Measurements from ENCODE around the gene SNUPN. TPM values are rescaled to one million over a fixed set of nuclear protein-coding genes. Genes with fewer than 3 reads are reported as not detected.
A peak's percentile ranks its signal among the peaks of the same experiment; 100 is the strongest.

The SNUPN gene
- total and polyA plus RNA-seq, 2 of the 4 experiments (the other 2 are of a cell fraction): 23.8 to 24.1 TPM

- Histone ChIP-seq H2AK9ac (replicated peaks; ENCODE audit: low read depth, low read length, poor library complexity) (no peak overlapping the region), H4K20me1 (ENCODE audit: insufficient read depth, low read length) (no peaks in the 10 kb centered on the region), H2BK5ac (ENCODE audit: low read depth, low read length, poor library complexity, severe bottlenecking) (no peak overlapping the region), H3K14ac (replicated peaks; ENCODE audit: low read depth, low read length) (no peak overlapping the region), H4K8ac (ENCODE audit: low read depth in 2 of 2, low read length in 2 of 2) (no peak overlapping the region), H3K9ac (ENCODE audit: low read depth, low read length) (no peak overlapping the region), H3K27ac (ENCODE audit: insufficient read depth, low read length) (no peak overlapping the region), H2AFZ (replicated peaks; ENCODE audit: low read length, poor library complexity) (no peak overlapping the region), H4K91ac (ENCODE audit: insufficient read depth, low read depth, low read length) (no peak overlapping the region), H3K18ac (ENCODE audit: low read depth, low read length) (no peak overlapping the region), H3K4me2 (ENCODE audit: low read depth, low read length) (no peak overlapping the region), H3K79me1 (ENCODE audit: low read depth in 1 of 2, low read length in 2 of 2) (peaks cover 2% of the 10 kb centered on the region in 2 experiments; a peak in 2 of 4 replicates), H3K4me3 (ENCODE audit: insufficient read depth, low read depth, low read length) (no peak overlapping the region), H3K36me3 (ENCODE audit: control insufficient read depth, insufficient read depth, low read length) (peaks cover 51% of the 10 kb centered on the region), H2BK15ac (ENCODE audit: low read depth, low read length) (no peak overlapping the region), H3K23ac (ENCODE audit: low read depth, low read length) (no peak overlapping the region), H3K9me3 (ENCODE audit: control insufficient read depth, insufficient read depth, low read length) (no peaks in the 10 kb centered on the region), H2AK5ac (ENCODE audit: low read depth, low read length) (no peak overlapping the region), H3K4me1 (ENCODE audit: control insufficient read depth, insufficient read depth, low read length) (no peaks in the 10 kb centered on the region), H3K9me1 (ENCODE audit: insufficient read depth, low read length) (no peaks in the 10 kb centered on the region), H3K27me3 (ENCODE audit: control insufficient read depth, insufficient read depth, low read length) (no peaks in the 10 kb centered on the region), H2BK120ac (ENCODE audit: low read depth, low read length) (no peak overlapping the region), H2BK20ac (ENCODE audit: low read depth, low read length) (no peak overlapping the region), H3K4ac (ENCODE audit: low read depth, low read length) (no peak overlapping the region), H3K56ac (ENCODE audit: extremely low read depth, insufficient read depth, low read length) (no peak overlapping the region), H4K5ac (ENCODE audit: low read depth, low read length) (no peak overlapping the region)
- DNase-seq: peak; percentile 51
- no TSS peak for BruUV-seq (replicated peaks)
- dilution Hi-C loops (cut with HindIII; ENCODE audit: low sequenced_read_pairs, unreplicated experiment): no loop called here
- intact Hi-C loops (cut with micrococcal nuclease): no loop called here
- no CpG with 5 or more reads among the region's 6 CpGs for WGBS, 2 experiments (ENCODE audit: extremely low coverage in 2 of 2, insufficient read length in 1 of 2)
- ChIA-PET POLR2A (ENCODE audit: unreplicated experiment) (no interaction called here), CTCF (interaction anchor here (1.1 kb wide), 1 partner anchor 14 kb away, joined by 3 read pairs; no protein-coding TSS in a partner anchor)
- in situ Hi-C loops (cut with MboI; ENCODE audit: low sequenced_read_pairs): no loop called here
- ATAC-seq (ENCODE audit: low read depth): no peak
- TF ChIP-seq NFE2L2 (IDR thresholded peaks at IDR 0.05; ENCODE audit: low read depth, low read length): no peak
- no peak for TF ChIP-seq MXI1 (IDR thresholded peaks at IDR 0.05; ENCODE audit: borderline replicate concordance, low read depth, low read length)
- TF ChIP-seq CTCF (conservative IDR thresholded peaks at IDR 0.05; ENCODE audit: low read depth, low read length): no peak
- TF ChIP-seq MAZ (IDR thresholded peaks at IDR 0.05; ENCODE audit: borderline replicate concordance, low read depth, low read length): no peak
- TF ChIP-seq, protein P1, sequence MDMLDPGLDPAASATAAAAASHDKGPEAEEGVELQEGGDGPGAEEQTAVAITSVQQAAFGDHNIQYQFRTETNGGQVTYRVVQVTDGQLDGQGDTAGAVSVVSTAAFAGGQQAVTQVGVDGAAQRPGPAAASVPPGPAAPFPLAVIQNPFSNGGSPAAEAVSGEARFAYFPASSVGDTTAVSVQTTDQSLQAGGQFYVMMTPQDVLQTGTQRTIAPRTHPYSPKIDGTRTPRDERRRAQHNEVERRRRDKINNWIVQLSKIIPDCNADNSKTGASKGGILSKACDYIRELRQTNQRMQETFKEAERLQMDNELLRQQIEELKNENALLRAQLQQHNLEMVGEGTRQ (IDR thresholded peaks at IDR 0.05; ENCODE audit: low read depth, low read length): no peak
- no peak for TF ChIP-seq POLR2A (IDR thresholded peaks at IDR 0.05; ENCODE audit: low read depth, low read length)
- no peak for TF ChIP-seq MAFK (IDR thresholded peaks at IDR 0.05; ENCODE audit: low read depth, low read length)
- no peak for TF ChIP-seq BHLHE40 (IDR thresholded peaks at IDR 0.05; ENCODE audit: low read depth, low read length)
- TF ChIP-seq CEBPB (IDR thresholded peaks at IDR 0.05; ENCODE audit: low read depth, low read length): no peak
- no peak for TF ChIP-seq CHD1 (IDR thresholded peaks at IDR 0.05; ENCODE audit: low read depth, low read length)
- no peak for TF ChIP-seq RAD21 (IDR thresholded peaks at IDR 0.05; ENCODE audit: low read length)
- TF ChIP-seq FOS (IDR thresholded peaks at IDR 0.05; ENCODE audit: low read depth, low read length): no peak
- TF ChIP-seq RCOR1 (IDR thresholded peaks at IDR 0.05; ENCODE audit: insufficient replicate concordance, low read length): no peak
- no peak for TF ChIP-seq SMC3 (IDR thresholded peaks at IDR 0.05; ENCODE audit: low read depth, low read length)
- no peak for TF ChIP-seq RFX5 (IDR thresholded peaks at IDR 0.05; ENCODE audit: low read depth, low read length)
Observed at GRCh38 chr15:75606711-75607699, 18.5 kb downstream of the SNUPN start.
